Thyroid gland (tissue), 4 donors: ENCODE results near the gene APRT.

ENCODE experiments used
- POLR2A ChIP-seq, 2 donors: fragments of 450-650 bp; IDR thresholded peaks; one replicate each; pipeline ENCODE4 v1.6.1; 2017; ENCODE audit warnings: antibody characterized with exemption in 2 of 2, mild to moderate bottlenecking in 2 of 2, moderate library complexity in 1 of 2
- TF ChIP-seq, protein P1 (sequence below), 6 experiments: fragments of 200-600 bp in 3 of 6; fragments of 450-650 bp in 3 of 6; sonication (generic) in 3 of 6; IDR thresholded peaks; one replicate each; pipeline ENCODE4 v1.5.1; 2016 to 2019; ENCODE audit warnings: antibody characterized with exemption in 6 of 6, mild to moderate bottlenecking in 2 of 6, inconsistent platforms in 1 of 6, moderate library complexity in 1 of 6

DNA sequence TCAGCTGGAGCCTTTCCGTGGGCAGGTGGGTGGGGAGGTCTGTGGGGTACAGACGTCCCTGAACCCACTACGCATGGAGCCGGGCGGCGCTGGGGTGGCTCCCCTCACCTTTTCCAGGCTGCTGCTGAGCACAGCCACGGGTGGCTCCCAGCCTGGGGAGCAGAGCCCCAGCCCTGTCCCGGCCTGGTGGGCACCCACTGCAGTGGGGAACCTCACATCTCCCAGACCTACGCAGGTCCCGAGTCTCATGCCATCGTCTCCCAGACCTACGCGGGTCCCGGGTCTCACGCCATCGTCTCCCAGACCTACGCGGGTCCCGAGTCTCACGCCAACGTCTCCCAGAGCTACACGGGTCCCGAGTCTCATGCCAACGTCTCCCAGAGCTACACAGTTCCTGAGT lies 17.0 kb upstream of the APRT start:
- TF ChIP-seq, protein P1, sequence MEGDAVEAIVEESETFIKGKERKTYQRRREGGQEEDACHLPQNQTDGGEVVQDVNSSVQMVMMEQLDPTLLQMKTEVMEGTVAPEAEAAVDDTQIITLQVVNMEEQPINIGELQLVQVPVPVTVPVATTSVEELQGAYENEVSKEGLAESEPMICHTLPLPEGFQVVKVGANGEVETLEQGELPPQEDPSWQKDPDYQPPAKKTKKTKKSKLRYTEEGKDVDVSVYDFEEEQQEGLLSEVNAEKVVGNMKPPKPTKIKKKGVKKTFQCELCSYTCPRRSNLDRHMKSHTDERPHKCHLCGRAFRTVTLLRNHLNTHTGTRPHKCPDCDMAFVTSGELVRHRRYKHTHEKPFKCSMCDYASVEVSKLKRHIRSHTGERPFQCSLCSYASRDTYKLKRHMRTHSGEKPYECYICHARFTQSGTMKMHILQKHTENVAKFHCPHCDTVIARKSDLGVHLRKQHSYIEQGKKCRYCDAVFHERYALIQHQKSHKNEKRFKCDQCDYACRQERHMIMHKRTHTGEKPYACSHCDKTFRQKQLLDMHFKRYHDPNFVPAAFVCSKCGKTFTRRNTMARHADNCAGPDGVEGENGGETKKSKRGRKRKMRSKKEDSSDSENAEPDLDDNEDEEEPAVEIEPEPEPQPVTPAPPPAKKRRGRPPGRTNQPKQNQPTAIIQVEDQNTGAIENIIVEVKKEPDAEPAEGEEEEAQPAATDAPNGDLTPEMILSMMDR (IDR thresholded peaks at IDR 0.05) = no peak
- no peak for TF ChIP-seq POLR2A (IDR thresholded peaks at IDR 0.05)
